ENCODE measurements around the gene NSF. TPM values are rescaled to one million over a fixed set of nuclear protein-coding genes. Genes with fewer than 3 reads are reported as not detected.
"Not testable (repeated sequence)": the region's sequence is repeated elsewhere in the genome, so short reads cannot be mapped to it uniquely, and the experiment has no call there.

NSF gene
- total and polyA plus RNA-seq, 7 donors: 15.0 to 41.8 (median 30.0) TPM

DNA sequence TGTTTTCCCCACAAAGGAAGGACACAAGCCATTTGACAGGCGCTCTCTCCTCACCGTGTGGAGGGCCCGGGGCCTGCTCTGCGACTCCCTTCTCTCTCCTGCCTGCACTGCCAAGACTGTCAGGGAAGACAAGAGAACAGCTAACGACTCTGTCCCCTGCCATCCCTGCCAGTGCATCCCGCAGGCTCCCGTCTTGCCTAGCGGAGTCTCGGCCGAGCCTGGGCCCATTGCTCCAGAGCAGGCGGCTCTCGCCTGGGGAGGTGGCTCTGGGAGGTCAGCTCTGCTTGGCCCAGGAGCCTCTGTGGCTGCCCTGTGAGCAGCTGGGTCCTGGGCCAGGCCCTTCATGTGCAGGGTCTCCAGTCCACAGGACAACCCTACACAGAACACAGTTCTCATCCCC lies 175.0 kb downstream of the NSF start:
- 95% methylated on average over 12 of the region's 12 CpGs for WGBS, 2 donors
- Histone ChIP-seq H3K9me3 (no peaks in the 10 kb centered on the region), H3K4me3 (no peak overlapping the region), H3K27me3 (no peaks in the 10 kb centered on the region), H3K4me1 (peaks cover 0 to 13% (median 10%) of the 10 kb centered on the region in 4 donors), H3K36me3 (no peaks in the 10 kb centered on the region), H3K27ac (no peak overlapping the region)
- TF ChIP-seq POLR2A (IDR thresholded peaks at IDR 0.05) (no peak), EP300 (IDR thresholded peaks at IDR 0.05) (no peak), POLR2AphosphoS5 (IDR thresholded peaks at IDR 0.05) (no peak)
- TF ChIP-seq, protein P1, sequence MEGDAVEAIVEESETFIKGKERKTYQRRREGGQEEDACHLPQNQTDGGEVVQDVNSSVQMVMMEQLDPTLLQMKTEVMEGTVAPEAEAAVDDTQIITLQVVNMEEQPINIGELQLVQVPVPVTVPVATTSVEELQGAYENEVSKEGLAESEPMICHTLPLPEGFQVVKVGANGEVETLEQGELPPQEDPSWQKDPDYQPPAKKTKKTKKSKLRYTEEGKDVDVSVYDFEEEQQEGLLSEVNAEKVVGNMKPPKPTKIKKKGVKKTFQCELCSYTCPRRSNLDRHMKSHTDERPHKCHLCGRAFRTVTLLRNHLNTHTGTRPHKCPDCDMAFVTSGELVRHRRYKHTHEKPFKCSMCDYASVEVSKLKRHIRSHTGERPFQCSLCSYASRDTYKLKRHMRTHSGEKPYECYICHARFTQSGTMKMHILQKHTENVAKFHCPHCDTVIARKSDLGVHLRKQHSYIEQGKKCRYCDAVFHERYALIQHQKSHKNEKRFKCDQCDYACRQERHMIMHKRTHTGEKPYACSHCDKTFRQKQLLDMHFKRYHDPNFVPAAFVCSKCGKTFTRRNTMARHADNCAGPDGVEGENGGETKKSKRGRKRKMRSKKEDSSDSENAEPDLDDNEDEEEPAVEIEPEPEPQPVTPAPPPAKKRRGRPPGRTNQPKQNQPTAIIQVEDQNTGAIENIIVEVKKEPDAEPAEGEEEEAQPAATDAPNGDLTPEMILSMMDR (IDR thresholded peaks at IDR 0.05): no peak
- DNase-seq: no peak
- intact Hi-C loops (cut with DNase I): no loop called here

- Histone ChIP-seq H3K9me3 (no peaks in the 10 kb centered on the region), H3K4me1 (peaks cover 0 to 20% (median 17%) of the 10 kb centered on the region in 4 donors), H3K27me3 (no peaks in the 10 kb centered on the region), H3K4me3 (no peak overlapping the region), H3K36me3 (no peaks in the 10 kb centered on the region), H3K27ac (no peak overlapping the region)
- no peak for TF ChIP-seq POLR2AphosphoS5 (IDR thresholded peaks at IDR 0.05)
- intact Hi-C loops (cut with DNase I): no loop called here
- no peak for DNase-seq
- WGBS, 2 donors: 85 to 90% methylated on average over 21 of the region's 21 CpGs
These were observed 176.3 kb downstream of the NSF start for GRCh38 chr17:46766493-46767491.

GRCh38 chr17:46768540-46768870 lies 178.0 kb downstream of the NSF start:
- Histone ChIP-seq H3K4me3 (no peak overlapping the region), H3K27me3 (no peaks in the 10 kb centered on the region), H3K36me3 (no peaks in the 10 kb centered on the region), H3K27ac (no peak overlapping the region), H3K9me3 (no peaks in the 10 kb centered on the region), H3K4me1 (peaks cover 0 to 28% (median 22%) of the 10 kb centered on the region in 4 donors)
- intact Hi-C loops (cut with DNase I): no loop called here
- TF ChIP-seq EP300 (IDR thresholded peaks at IDR 0.05) (no peak), POLR2AphosphoS5 (IDR thresholded peaks at IDR 0.05) (no peak), POLR2A (IDR thresholded peaks at IDR 0.05) (no peak)
- TF ChIP-seq, protein P1 (IDR thresholded peaks at IDR 0.05): no peak
- WGBS, 2 donors: 94 to 95% methylated on average over 15 of the region's 15 CpGs
- DNase-seq: no peak

DNA sequence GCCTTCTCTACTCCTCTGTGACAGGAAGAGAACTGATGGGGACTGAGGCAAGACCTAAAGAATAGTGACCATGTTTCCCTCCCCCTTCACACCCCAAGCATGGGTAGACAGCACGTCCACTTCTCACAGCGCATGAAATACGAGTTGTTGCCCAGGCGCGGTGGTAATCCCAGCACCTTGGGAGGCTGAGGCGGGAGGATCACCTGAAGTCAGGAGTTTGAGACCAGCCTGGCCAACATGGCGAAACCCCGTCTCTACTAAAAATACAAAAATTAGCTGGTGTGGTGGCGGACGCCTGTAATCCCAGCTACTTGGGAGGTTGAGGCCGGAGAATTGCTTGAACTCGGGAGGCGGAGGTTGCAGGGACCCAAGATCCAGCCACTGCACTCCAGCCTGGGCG lies 178.4 kb downstream of the NSF start:
- intact Hi-C loops (cut with DNase I); H3K27me3 ChIP-seq; H3K9me3 ChIP-seq: not testable (repeated sequence)

DNA sequence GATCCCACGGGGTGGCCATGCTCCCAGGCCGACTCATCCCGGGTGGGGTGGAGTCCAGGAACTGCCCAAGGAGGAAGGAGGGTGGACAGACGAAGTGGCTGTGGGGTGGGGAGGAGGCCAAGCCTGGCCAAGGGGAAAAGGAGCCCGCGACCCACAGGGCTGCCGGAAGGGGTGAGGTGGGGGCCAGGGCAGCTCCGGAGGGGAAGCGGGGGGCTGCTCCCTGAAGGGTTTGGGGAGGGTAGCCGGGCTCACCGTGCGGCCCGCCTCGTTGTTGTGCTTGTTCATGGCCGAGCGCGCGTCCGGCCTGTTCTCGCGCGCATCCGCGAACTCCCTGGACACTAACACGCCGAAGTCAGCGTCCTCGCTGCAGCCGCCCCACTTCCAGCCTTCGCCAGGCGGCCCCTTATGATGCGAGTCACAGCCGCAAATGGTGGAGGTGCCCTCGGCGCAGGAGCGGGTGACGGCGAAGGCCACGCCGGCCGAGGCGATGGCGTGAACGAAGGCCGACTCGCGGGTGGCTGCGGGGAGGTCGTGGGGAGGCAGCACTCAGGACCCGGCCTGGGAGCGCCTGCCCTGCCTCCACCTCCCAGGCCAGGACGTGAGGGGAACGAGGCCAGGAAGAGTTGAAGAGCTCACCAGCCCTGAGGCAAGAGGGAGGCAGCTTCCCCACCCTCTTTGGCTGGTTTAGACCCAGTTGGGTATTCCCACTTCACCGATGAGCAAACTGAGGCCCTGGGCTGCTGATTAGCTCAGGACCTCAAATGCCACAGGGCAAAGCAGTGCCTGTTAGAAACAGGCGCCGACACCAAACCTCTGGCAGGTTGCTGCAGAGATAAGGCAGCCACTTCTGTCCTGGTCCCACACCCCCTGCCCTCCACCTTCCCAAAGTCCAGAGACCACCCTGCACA lies 179.3 kb downstream of the NSF start:
- TF ChIP-seq, protein P1 (IDR thresholded peaks at IDR 0.05): no peak
- TF ChIP-seq POLR2AphosphoS5 (IDR thresholded peaks at IDR 0.05) (no peak), POLR2A (IDR thresholded peaks at IDR 0.05) (no peak), EP300 (IDR thresholded peaks at IDR 0.05) (no peak)
- peaks cover 0 to 28% (median 22%) of the 10 kb centered on the region in 4 donors for H3K4me1 ChIP-seq
- no peak for DNase-seq
- peak overlapping the region; percentile 6 to 49 (median 37) for H3K4me3 ChIP-seq
- peak overlapping the region in 1 of 4 donors; percentile 4 for H3K27ac ChIP-seq
- WGBS, 2 donors: 34 to 61% methylated on average over 56 of the region's 56 CpGs
- H3K9me3 ChIP-seq: no peaks in the 10 kb centered on the region
- intact Hi-C loops (cut with DNase I): no loop called here
- no peaks in the 10 kb centered on the region for H3K27me3 ChIP-seq
- no peaks in the 10 kb centered on the region for H3K36me3 ChIP-seq

More for the DNA sequence above, 178.4 kb downstream of the NSF start:
- not testable (repeated sequence) for H3K36me3 ChIP-seq, H3K4me3 ChIP-seq, H3K27ac ChIP-seq, DNase-seq
- H3K4me1 ChIP-seq: peaks cover 0 to 28% (median 22%) of the 10 kb centered on the region in 4 donors
- WGBS, 2 donors: 95 to 97% methylated on average over 14 of the region's 14 CpGs
